Neutrophil (primary cell): Measurements from ENCODE around the gene GMNN.

Experiments used
- H3K27ac ChIP-seq: fragments of 200-600 bp; sonication (generic); 2 replicates; pipeline ENCODE4 v1.5.1; 2016; ENCODE audit warnings: mild to moderate bottlenecking, moderate library complexity
- H3K27me3 ChIP-seq: fragments of 200-600 bp; sonication (generic); 2 replicates; pipeline ENCODE4 v1.6.0; 2016; ENCODE audit warnings: mild to moderate bottlenecking
- H3K36me3 ChIP-seq: fragments of 200-600 bp; sonication (generic); 2 replicates; pipeline ENCODE4 v1.5.1; 2017
- H3K4me1 ChIP-seq, 2 experiments: fragments of 200-600 bp in 1 of 2; sonication (generic) in 1 of 2; 1 replicate in 1 of 2; 2 replicates in 1 of 2; pipeline versions ENCODE4 v1.5.1 to v1.6.1; 2013 to 2016; ENCODE audit warnings: low read depth in 1 of 2, low read length in 1 of 2, mild to moderate bottlenecking in 1 of 2, moderate library complexity in 1 of 2; ENCODE audit not compliant: control insufficient read depth in 1 of 2, insufficient read depth in 1 of 2
- H3K4me3 ChIP-seq, 2 experiments: fragments of 200-600 bp in 1 of 2; sonication (generic) in 1 of 2; 1 replicate in 1 of 2; 2 replicates in 1 of 2; pipeline ENCODE4 v1.5.1; 2013 to 2016; ENCODE audit warnings: low read depth in 1 of 2, low read length in 1 of 2, mild to moderate bottlenecking in 1 of 2, moderate library complexity in 1 of 2
- H3K9me3 ChIP-seq: fragments of 200-600 bp; sonication (generic); 2 replicates; pipeline ENCODE4 v1.5.1; 2016
- CTCF ChIP-seq: fragments of 200-600 bp; sonication (generic); IDR thresholded peaks from 2 replicates; pipeline ENCODE4 v1.5.1; 2016; ENCODE audit warnings: antibody characterized with exemption

Gene GMNN

DNA sequence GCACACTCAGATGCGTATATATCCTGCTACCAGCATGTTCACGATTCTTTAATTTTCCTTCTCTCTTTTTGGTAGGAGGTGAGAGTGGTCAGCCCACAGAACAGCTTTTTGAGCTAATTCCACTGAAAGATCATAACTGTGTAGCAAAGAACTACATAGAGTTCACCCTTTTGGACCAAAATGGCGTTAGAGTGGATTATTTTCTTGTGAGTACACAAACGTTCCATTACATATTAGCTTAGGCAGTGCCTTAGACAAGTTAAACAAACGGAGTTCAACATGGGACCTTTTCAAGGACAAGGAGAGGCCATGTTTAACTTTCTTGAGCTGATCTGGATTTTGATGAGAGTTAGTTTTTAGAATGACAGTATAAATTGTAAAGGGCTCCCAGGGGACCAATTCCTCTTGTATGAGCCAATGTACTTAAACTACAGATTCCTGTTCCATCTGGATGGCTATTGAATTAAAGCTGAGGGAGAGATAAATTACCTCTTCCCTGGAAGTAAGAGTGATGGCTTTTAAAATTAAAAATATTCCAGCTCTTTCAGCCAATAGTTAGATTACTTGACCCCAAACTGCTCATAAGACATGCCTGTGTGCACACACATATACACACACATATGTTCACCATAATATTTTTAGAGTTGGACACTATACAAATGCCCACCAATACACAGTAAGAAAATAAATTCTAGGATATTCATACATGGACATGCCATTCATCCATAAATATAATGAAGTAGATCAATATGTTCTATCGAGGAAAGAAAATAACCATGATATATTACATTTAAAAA is 49.6 kb downstream of the GMNN start:
- Histone ChIP-seq H3K4me1 (no peaks in the 10 kb centered on the region), H3K27ac (no peak overlapping the region), H3K27me3 (no peaks in the 10 kb centered on the region), H3K9me3 (peaks cover 16% of the 10 kb centered on the region), H3K4me3 (no peak overlapping the region), H3K36me3 (peaks cover 100% of the 10 kb centered on the region)
- TF ChIP-seq CTCF = no peak

DNA sequence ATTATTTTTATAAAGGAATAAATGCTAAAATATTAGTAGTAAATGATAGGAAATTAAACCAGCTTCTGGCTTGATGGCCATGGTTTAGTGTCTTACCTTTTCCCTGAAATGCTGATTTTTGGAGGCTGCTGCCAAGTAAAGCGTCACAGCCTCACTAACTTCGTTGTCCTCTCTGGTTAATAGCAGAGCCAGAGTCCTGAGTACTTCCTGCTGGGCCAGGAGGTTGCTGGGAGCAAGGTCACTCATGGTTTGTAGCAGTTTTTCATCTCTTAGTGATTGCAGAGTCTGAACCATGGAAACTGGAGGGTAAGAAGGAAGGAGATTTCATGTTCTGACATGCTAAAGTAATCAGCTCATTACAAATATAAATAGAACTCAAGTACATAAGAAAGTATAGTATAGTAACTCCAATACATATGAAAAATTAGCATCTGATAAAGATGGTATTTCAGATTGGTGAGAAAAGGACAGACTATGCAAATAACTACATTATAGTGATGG is 50.4 kb downstream of the GMNN start:
- H3K4me3 ChIP-seq = no peak overlapping the region
- H3K27ac ChIP-seq = no peak overlapping the region
- peaks cover 100% of the 10 kb centered on the region for H3K36me3 ChIP-seq
- peaks cover 16% of the 10 kb centered on the region for H3K9me3 ChIP-seq
- no peaks in the 10 kb centered on the region for H3K4me1 ChIP-seq
- H3K27me3 ChIP-seq = no peaks in the 10 kb centered on the region
- no peak for TF ChIP-seq CTCF

- TF ChIP-seq CTCF = no peak
- Histone ChIP-seq H3K4me1 (no peaks in the 10 kb centered on the region), H3K4me3 (no peak overlapping the region), H3K9me3 (peaks cover 16% of the 10 kb centered on the region), H3K27me3 (no peaks in the 10 kb centered on the region), H3K36me3 (peaks cover 100% of the 10 kb centered on the region), H3K27ac (no peak overlapping the region)
Observed at GRCh38 chr6:24827162-24827561, 52.4 kb downstream of the GMNN start.

DNA sequence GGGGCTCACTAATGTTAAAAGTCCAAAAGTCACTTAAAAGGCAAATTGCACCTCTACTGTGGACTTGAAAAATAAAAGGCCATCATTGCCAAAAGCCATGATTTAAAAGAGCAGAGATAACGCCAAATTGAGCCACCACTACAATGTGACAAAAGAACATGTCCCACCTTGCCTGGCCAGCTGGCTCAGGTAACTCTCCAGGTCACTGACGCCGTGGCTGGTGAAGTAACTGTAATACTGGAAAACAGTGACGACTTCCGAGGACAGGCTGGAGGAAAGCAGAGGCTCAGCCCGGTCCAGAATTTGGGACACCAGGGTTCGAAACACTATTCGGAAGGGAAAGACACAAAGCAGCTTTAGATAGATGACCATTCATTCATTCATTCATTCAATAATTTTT is 53.2 kb downstream of the GMNN start:
- Histone ChIP-seq H3K4me1 (no peaks in the 10 kb centered on the region), H3K36me3 (peaks cover 100% of the 10 kb centered on the region), H3K9me3 (peaks cover 16% of the 10 kb centered on the region), H3K27me3 (no peaks in the 10 kb centered on the region), H3K27ac (no peak overlapping the region), H3K4me3 (no peak overlapping the region)
- no peak for TF ChIP-seq CTCF

DNA sequence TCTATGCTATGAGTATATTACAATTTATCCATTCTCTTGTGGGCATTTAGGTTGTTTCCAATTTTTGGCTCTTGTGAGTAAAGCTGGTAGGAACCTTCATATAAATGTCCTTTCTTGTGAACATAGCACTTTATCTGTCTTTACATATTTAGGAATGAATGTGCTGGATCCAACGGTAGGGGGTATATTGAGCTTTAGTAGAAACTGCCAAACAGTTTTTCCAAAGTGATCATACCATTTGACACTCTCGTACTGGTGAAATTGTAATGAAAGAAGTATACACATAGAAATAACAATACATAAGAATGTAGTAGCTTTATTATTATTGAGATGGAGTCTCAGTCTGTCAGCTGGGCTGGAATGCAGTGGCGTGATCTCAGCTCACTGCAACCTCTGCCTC is 54.9 kb downstream of the GMNN start:
- peaks cover 100% of the 10 kb centered on the region for H3K36me3 ChIP-seq
- TF ChIP-seq CTCF = no peak
- no peak overlapping the region for H3K27ac ChIP-seq

More for the DNA sequence above, 54.9 kb downstream of the GMNN start:
- no peak overlapping the region for H3K4me3 ChIP-seq
- H3K27me3 ChIP-seq = no peaks in the 10 kb centered on the region
- peaks cover 13% of the 10 kb centered on the region for H3K9me3 ChIP-seq
- H3K4me1 ChIP-seq = no peaks in the 10 kb centered on the region
